ENCODE measurements around the gene PLCL2.

DNA sequence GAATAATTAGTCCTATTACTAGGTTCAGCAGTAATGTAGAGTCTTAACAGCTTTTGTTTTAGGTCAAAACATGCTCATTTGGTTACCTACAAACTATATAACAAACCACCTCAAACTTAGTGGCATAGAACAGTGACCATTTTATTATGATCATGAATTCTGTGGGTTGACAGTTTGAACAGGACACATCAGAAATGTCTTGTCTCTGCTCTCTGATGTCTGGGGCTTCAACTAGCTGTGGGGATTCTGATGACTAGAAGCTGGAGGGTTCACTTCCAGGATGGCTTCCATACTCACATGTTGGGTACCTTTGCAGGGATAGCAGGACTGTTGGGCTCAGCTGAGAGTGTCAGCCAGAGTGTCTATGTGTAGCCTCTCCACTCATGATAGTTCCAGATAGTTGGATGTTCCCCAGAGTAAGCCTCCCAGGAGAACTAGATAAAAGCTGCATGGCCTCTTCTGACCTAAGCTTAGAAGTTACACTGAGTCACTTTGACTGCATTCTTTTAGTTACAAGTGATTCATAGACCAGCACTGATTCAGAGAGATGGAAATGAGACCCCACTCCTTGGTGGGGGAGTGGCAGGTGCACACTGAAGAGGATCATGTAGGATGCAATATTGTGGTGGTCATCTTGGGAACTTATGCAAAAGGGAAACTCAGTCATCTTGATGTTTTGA is 32.6 kb downstream of the PLCL2 start:
- TF ChIP-seq, protein P1, sequence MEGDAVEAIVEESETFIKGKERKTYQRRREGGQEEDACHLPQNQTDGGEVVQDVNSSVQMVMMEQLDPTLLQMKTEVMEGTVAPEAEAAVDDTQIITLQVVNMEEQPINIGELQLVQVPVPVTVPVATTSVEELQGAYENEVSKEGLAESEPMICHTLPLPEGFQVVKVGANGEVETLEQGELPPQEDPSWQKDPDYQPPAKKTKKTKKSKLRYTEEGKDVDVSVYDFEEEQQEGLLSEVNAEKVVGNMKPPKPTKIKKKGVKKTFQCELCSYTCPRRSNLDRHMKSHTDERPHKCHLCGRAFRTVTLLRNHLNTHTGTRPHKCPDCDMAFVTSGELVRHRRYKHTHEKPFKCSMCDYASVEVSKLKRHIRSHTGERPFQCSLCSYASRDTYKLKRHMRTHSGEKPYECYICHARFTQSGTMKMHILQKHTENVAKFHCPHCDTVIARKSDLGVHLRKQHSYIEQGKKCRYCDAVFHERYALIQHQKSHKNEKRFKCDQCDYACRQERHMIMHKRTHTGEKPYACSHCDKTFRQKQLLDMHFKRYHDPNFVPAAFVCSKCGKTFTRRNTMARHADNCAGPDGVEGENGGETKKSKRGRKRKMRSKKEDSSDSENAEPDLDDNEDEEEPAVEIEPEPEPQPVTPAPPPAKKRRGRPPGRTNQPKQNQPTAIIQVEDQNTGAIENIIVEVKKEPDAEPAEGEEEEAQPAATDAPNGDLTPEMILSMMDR (IDR thresholded peaks at IDR 0.05; ENCODE audit: borderline replicate concordance, extremely low read depth, low read length, poor library complexity, severe bottlenecking), result no peak
- TF ChIP-seq EZH2 (IDR thresholded peaks at IDR 0.05; ENCODE audit: borderline replicate concordance, low read depth, low read length, severe bottlenecking), result no peak

Data from DND-41 (cell line).